ENCODE data around the gene NPHP4.

The NPHP4 gene

DNA sequence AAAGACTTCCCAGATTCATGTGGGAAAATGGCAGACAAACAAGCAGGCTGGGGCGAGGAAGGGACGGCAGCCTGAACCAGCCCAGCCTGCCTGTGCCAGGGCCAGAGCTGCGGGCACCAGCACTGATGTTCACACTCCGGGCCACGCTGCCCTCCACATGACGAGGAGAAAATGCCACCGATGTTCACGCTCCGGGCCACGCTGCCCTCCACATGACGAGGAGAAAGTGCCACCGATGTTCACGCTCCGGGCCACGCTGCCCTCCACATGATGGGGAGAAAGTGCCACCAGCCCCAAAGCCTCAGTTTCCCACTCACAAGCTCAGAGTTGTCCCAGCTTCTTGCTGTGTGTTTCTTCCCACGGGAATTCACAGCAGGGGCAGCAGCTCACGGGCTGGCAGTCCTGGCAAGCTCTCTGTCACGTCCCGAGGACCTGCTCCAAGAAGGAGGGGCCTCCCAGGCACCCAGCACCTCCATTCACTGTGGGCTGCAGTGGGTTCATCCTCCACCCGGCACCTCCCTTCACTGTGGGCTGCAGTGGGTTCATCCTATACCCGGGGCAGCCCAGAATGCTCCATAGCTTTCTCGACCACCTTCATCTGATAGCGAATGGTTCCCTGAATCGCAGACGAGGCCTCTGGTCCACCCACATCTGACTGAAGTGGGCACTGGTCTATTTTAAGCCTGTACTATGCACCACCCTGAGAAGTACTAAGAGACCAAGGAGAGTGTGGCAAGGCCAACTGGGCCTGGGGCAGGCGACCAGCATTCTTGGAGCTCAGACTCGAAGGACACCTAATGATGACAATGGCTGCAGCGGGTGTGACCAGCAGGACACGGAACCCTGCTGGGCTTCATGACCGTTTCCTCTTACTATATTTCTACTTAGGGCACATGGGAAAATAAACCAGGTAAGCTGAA is 108.8 kb downstream of the NPHP4 start:
- in situ Hi-C loops (cut with MboI; ENCODE audit: low sequenced_read_pairs), result no loop called here

DNA sequence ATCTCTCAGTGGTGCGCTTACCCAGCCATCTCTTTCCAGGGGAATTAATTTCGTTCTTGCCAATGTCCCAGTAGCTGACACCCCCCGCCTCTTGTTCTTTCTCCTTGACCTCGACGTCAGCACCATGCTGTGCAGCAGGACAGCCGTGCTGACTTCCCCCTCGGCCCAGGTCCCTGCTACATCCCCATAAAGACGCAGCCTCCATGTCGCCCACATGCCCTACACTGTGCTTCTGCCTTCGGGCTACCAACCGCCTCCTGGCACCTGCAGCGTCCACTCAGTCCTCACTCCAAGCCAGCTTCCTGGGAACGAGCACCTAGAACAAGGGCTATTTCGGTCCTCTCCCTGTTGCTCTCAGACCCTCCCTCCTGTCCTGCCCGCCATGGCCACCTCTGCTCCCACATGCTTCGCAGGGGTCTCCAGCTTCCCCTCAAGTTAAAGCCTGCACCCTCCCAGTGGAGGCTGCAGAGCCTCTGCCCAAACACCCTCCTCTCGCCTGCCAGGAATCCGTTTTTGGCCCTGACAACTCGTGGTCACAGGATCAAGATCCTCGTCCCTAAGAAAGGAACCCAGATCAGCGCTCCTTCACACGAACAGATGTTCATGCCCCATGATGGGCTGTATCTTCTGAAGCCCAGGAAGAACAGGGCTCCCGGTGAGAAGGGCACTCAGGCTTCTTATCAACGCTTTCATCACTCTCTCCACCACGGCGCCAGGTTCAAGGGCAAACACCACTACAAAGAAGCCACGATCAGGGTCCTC is 109.7 kb downstream of the NPHP4 start:
- in situ Hi-C loops (cut with MboI; ENCODE audit: low sequenced_read_pairs), result no loop called here

DNA sequence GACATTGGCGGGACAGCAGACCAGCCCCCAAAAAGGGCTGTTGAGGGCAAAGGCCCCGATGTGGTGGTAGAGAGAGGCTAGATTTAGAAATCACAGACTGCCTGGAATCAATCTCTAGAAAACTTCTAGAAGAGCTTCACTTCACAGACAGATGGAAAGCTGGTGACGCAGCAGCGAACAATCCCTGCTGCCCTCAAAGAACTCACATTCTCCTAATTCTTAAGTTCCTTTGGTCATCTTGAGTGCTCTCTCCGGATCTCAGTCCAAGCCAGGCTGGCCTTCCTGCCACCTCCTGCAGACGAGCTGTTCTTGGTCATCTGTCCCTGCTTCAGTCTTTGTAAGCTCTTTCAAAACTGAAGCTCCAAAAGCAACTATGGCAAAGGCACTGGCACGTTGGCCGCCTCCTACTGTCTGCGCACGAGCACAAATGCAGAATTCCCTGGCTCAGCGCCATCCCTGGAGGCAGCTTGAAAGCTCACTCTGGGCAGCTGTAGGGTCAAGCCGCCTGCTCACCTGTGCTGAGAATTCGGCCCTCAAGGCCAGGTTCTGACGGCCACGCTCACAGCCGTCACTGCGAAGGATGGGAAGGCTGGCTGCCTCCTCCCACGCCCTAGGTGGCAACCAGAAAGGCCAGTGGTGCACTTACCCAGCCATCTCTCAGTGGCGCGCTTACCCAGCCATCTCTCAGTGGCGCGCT is 110.6 kb downstream of the NPHP4 start:
- in situ Hi-C loops (cut with MboI; ENCODE audit: low sequenced_read_pairs), result no loop called here

DNA sequence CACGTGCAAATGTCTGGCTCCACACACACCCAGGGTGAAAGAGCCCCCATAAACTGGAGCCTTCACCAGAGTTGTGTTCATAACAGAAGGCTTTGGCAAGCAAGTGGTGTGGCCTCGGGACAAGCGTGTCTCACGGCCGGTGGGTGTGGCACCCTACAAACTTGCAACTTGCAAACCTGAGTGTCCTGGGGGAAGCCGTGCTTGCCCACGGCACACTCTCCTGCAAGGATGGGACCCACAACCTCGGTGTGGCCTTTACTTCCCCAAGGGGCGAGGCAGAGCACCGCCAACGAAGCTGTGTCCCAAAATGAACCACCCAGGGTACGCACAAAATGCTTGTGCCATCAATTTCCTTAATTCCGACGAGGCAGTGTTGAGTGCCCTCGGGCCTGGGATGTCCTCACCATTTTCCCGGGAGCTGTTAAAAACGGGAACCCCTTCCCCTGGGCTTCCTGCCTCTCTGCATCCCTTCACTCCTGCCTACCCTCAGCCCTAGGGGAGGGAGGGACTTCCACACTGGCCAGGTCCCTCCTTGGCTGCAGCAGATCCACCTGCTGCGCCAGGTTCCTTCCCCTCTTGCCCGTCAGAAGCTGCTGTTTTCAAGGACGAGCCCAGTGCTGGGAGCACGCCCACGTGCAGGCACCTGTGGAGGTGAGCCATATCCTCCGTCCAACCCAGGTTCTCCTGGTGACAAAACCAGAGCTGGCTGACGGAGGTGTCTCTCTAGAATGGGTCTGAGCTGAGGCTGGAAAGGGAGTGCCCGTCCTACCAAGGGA is 111.4 kb downstream of the NPHP4 start:
- in situ Hi-C loops (cut with MboI; ENCODE audit: low sequenced_read_pairs), result no loop called here

DNA sequence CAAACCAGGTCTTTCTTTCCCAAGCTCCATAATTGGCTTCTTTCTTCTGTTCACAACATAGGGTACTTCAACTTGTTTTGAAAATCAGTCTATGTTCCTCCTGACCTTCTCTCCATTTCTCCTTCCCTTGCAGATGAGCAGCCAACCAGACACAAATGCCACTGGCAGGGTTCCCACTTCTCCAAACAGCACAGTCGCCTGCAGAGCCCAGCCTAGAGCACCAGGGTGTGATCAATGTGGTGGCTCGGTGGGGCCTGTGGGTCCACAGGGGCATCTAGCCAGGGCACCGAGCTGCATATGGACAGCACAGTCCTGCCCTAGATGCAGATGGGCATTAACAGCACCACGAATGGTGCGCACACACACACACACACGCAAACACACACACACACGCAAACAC is 112.8 kb downstream of the NPHP4 start:
- in situ Hi-C loops (cut with MboI; ENCODE audit: low sequenced_read_pairs), result no loop called here

- in situ Hi-C loops (cut with MboI; ENCODE audit: low sequenced_read_pairs), result no loop called here
Observed at GRCh38 chr1:5878971-5879370, 113.3 kb downstream of the NPHP4 start.

GRCh38 chr1:5877683-5878530 is 114.3 kb downstream of the NPHP4 start:
- in situ Hi-C loops (cut with MboI; ENCODE audit: low sequenced_read_pairs), result no loop called here

DNA sequence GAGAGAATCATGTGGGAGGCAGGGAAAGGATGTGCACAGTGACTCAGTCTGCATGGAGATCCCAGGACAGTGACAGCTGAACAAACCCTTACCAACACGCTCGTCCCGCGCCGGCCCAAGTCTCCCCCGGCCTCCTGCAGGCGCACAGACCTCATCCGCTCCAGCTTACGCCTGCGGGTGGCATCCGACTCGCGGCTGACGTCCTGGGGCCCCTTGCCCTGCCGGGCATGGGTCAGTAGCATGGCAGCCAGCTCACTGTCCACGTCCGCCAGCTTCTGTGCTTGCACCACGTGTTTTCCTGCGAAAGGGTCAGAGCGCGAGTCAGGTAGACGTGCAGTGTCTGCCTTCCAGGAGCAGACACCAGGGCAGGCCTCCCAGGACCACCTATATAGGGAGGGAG is 115.2 kb downstream of the NPHP4 start:
- in situ Hi-C loops (cut with MboI; ENCODE audit: low sequenced_read_pairs), result no loop called here

DNA sequence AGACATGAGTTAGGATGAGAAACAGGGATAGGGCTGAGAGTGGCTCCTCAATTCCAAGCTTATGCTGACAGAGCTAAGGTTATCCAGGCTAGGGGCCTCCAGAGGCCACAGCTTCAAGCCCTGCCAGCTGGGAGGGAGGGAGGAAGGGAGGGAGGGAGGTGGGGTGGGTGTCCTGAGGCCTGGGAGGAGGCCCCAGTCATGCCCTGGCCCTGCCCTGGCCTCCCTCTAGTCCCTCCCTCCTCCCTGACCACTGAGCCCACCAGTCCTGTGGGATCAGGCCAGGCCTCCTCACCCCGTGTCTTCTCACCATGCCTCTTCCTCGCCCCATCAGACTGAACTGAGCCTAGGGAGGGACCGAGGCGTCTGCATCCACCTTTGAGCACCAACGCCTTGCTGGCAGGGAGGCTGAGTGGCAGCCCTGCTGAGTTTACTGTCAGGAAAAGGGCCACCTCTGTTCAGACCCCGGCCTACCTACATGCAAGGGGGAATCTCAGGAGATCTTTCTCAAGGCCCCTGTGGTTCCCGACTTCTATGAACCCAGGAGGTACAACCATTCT is 116.1 kb downstream of the NPHP4 start:
- in situ Hi-C loops (cut with MboI; ENCODE audit: low sequenced_read_pairs), result no loop called here

- in situ Hi-C loops (cut with MboI; ENCODE audit: low sequenced_read_pairs), result no loop called here
Observed at GRCh38 chr1:5875345-5875910, 116.8 kb downstream of the NPHP4 start.

GRCh38 chr1:5874416-5875110 is 117.7 kb downstream of the NPHP4 start:
- in situ Hi-C loops (cut with MboI; ENCODE audit: low sequenced_read_pairs), result no loop called here

- in situ Hi-C loops (cut with MboI; ENCODE audit: low sequenced_read_pairs), result no loop called here
Observed at GRCh38 chr1:5873556-5873955, 118.7 kb downstream of the NPHP4 start.

DNA sequence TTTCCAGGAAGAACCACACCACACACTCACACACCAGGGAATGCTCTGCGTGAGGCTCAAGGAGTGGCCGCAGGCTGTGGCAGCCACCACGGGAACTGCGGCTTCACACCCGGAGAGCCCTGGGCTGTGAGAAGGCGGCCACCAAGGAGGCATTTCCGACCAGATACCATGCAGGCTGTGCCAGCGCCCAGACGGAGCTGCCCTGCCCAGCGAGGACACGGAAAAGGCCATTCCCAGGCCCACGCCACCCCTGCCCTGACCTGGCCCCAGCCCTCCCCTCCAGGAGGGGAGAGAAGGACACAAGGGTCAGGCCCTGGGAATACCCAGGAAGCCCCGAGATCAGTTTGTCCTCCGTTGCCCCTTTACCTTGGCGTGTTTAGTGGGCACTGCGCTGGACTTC is 119.3 kb downstream of the NPHP4 start:
- in situ Hi-C loops (cut with MboI; ENCODE audit: low sequenced_read_pairs), result no loop called here

GRCh38 chr1:5868931-5869500 is 123.2 kb downstream of the NPHP4 start:
- in situ Hi-C loops (cut with MboI; ENCODE audit: low sequenced_read_pairs), result no loop called here

GRCh38 chr1:5865774-5866173 is 126.5 kb downstream of the NPHP4 start:
- in situ Hi-C loops (cut with MboI; ENCODE audit: low sequenced_read_pairs), result no loop called here

DNA sequence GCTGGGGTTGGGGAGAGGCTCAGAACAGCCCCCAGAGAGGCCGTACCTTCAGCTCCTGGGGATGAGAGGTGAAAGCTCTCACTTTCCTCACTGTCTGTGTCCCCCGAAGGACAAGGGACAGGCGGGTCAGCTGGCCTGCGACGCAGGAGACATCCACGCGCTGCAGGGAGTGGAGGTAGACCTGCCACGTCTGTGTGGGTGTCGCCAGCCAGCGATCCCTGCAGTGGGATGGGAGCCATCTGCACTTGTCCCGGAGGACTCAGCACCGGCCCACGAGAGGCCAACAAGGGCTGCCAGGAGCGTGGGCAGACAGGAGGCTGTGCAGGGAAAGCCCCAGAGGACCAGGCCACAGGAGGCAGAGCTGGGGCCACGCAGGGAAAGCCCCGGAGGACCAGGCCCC is 127.2 kb downstream of the NPHP4 start:
- in situ Hi-C loops (cut with MboI; ENCODE audit: low sequenced_read_pairs), result no loop called here

DNA sequence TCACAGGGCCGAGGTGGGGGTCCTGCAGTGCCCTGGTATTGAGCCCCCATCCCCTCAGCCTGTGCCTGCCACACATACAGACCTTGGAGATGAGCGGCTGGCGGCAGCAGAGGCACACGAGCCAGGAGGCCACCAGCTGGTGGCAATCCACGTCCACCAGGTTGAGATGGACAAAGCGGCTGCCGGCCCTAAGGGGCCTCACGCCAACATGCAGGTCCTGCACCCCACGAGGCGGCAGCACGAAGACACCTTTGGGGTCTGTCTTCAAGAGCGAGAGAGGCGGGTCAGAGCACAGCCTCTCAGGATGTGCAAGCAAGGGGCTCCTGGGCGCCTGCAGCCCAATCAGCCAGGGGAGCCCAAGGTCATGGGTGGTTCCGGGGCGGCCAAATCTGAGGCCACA is 128.0 kb downstream of the NPHP4 start:
- in situ Hi-C loops (cut with MboI; ENCODE audit: low sequenced_read_pairs), result no loop called here

DNA sequence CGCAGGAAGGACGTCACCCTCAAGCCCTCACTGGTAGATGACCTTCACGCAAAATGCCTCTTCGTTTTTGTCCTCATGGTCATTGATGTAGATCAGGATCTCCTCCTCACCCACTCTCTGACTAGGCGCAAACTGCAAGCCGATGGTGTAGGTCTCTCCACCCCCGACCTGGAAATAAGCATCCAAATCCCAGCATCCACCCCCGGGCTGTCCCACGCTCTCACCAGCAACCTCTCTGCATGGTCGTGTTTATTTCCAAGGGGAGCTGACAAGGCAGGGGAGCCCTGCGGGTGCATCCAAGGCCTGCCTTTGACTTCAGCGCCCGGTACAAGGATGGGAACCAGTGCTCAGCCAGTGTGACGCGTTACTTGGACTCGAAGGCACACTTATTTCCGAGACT is 129.0 kb downstream of the NPHP4 start:
- in situ Hi-C loops (cut with MboI; ENCODE audit: low sequenced_read_pairs), result no loop called here

All from hTERT RPE-1 (cell line).